ENCODE measurements around the gene ONECUT3. TPM values are rescaled to one million over a fixed set of nuclear protein-coding genes. Genes with fewer than 3 reads are reported as not detected.

Gene ONECUT3
- total and polyA plus RNA-seq, 2 donors from 2014 or later = not detected

GRCh38 chr19:1814833-1815604 lies 61.7 kb downstream of the ONECUT3 start:
- H3K4me1 ChIP-seq (ENCODE audit: control insufficient read depth in 2 of 3, insufficient read depth in 2 of 3, low read depth in 1 of 3, low read length in 3 of 3) = peaks cover 0 to 8% (median 0%) of the 10 kb centered on the region in 3 donors
- peaks cover 0 to 11% (median 6%) of the 10 kb centered on the region in 3 donors for H3K36me3 ChIP-seq (ENCODE audit: control insufficient read depth in 2 of 3, insufficient read depth in 3 of 3, low read length in 3 of 3)
- DNase-seq = no peak
- intact Hi-C loops (cut with DNase I) = no loop called here
- TF ChIP-seq, protein P1, sequence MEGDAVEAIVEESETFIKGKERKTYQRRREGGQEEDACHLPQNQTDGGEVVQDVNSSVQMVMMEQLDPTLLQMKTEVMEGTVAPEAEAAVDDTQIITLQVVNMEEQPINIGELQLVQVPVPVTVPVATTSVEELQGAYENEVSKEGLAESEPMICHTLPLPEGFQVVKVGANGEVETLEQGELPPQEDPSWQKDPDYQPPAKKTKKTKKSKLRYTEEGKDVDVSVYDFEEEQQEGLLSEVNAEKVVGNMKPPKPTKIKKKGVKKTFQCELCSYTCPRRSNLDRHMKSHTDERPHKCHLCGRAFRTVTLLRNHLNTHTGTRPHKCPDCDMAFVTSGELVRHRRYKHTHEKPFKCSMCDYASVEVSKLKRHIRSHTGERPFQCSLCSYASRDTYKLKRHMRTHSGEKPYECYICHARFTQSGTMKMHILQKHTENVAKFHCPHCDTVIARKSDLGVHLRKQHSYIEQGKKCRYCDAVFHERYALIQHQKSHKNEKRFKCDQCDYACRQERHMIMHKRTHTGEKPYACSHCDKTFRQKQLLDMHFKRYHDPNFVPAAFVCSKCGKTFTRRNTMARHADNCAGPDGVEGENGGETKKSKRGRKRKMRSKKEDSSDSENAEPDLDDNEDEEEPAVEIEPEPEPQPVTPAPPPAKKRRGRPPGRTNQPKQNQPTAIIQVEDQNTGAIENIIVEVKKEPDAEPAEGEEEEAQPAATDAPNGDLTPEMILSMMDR (IDR thresholded peaks at IDR 0.05; ENCODE audit: borderline replicate concordance, extremely low read depth, insufficient read depth) = no peak
- H3K4me3 ChIP-seq (ENCODE audit: low read length in 3 of 3) = no peak overlapping the region
- no peak for FAIRE-seq
- H3K27ac ChIP-seq (ENCODE audit: low read depth in 2 of 2, low read length in 2 of 2) = no peak overlapping the region
- H3K27me3 ChIP-seq (ENCODE audit: control insufficient read depth, insufficient read depth, low read length) = no peaks in the 10 kb centered on the region
- no peaks in the 10 kb centered on the region for H3K9me3 ChIP-seq (ENCODE audit: control insufficient read depth in 2 of 3, insufficient read depth in 1 of 3, low read length in 3 of 3)
- H3K9ac ChIP-seq (ENCODE audit: low read length in 3 of 3) = no peak overlapping the region

DNA sequence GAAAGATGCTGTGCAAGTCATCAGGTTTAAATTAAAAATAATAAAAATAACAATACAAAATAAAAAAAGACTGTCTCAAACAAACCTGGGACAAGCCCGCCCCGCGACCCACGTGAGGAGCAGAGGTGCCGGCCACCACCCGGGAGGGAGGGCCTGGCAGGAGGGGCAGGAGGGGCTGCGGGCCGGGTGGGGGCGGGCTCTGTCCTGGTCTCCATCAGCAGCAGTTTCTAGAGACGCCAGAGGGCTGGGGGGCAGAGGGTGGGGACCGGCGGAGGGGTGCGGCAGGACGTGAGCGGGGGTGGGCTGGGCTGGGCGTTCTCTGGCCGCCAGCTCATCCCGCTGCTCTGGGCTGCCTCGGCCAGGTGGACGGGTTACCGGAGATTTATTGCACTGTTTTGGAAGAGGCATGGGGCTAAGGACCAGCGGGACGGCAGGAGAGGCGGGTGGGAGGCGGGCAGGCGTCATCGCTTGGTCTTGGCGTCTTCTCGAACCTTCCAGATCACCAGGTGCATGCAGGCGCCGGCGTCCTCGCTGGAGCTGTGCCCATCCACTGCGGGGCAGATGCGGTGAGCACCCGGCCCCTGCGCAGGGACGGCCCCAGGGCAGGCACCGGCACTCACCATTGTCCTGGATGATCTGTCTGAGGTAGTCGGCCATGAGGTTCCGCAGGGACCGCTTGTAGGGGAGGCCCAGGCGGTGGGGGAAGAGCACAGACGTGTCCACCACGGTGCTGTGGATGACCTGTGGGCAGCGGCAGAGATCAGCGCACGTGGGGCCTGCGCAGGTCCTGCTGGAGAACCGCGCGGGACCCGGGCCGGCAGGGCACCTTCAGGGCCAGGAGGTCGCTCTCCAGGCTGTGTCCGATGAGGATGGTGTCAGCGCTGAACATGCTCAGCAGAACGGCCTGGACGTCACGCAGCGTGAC lies 62.6 kb downstream of the ONECUT3 start:
- H3K9me3 ChIP-seq (ENCODE audit: control insufficient read depth in 2 of 3, insufficient read depth in 1 of 3, low read length in 3 of 3) = no peaks in the 10 kb centered on the region
- FAIRE-seq = no peak
- no peak overlapping the region for H3K9ac ChIP-seq (ENCODE audit: low read length in 3 of 3)
- TF ChIP-seq, protein P1 (IDR thresholded peaks at IDR 0.05; ENCODE audit: borderline replicate concordance, extremely low read depth, insufficient read depth) = no peak
- no peak overlapping the region for H3K27ac ChIP-seq (ENCODE audit: low read depth in 2 of 2, low read length in 2 of 2)
- intact Hi-C loops (cut with DNase I) = no loop called here
- peaks cover 0 to 16% (median 9%) of the 10 kb centered on the region in 3 donors for H3K36me3 ChIP-seq (ENCODE audit: control insufficient read depth in 2 of 3, insufficient read depth in 3 of 3, low read length in 3 of 3)
- peaks cover 0 to 8% (median 0%) of the 10 kb centered on the region in 3 donors for H3K4me1 ChIP-seq (ENCODE audit: control insufficient read depth in 2 of 3, insufficient read depth in 2 of 3, low read depth in 1 of 3, low read length in 3 of 3)
- DNase-seq = peak in 1 of 5 donors; percentile 38
- no peaks in the 10 kb centered on the region for H3K27me3 ChIP-seq (ENCODE audit: control insufficient read depth, insufficient read depth, low read length)
- H3K4me3 ChIP-seq (ENCODE audit: low read length in 3 of 3) = no peak overlapping the region

GRCh38 chr19:1816530-1817298 lies 63.4 kb downstream of the ONECUT3 start:
- Histone ChIP-seq H3K4me1 (ENCODE audit: control insufficient read depth in 2 of 3, insufficient read depth in 2 of 3, low read depth in 1 of 3, low read length in 3 of 3) (peaks cover 0 to 8% (median 0%) of the 10 kb centered on the region in 3 donors), H3K36me3 (ENCODE audit: control insufficient read depth in 2 of 3, insufficient read depth in 3 of 3, low read length in 3 of 3) (peaks cover 0 to 16% (median 12%) of the 10 kb centered on the region in 3 donors), H3K9me3 (ENCODE audit: control insufficient read depth in 2 of 3, insufficient read depth in 1 of 3, low read length in 3 of 3) (no peaks in the 10 kb centered on the region), H3K4me3 (ENCODE audit: low read length in 3 of 3) (no peak overlapping the region), H3K27me3 (ENCODE audit: control insufficient read depth, insufficient read depth, low read length) (no peaks in the 10 kb centered on the region), H3K27ac (ENCODE audit: low read depth in 2 of 2, low read length in 2 of 2) (no peak overlapping the region), H3K9ac (ENCODE audit: low read length in 3 of 3) (no peak overlapping the region)
- intact Hi-C loops (cut with DNase I) = no loop called here
- no peak for FAIRE-seq
- TF ChIP-seq, protein P1 (IDR thresholded peaks at IDR 0.05; ENCODE audit: borderline replicate concordance, extremely low read depth, insufficient read depth) = no peak
- peak in 1 of 5 donors; percentile 41 for DNase-seq
